ENCODE data around the gene ARRDC4.

DNA sequence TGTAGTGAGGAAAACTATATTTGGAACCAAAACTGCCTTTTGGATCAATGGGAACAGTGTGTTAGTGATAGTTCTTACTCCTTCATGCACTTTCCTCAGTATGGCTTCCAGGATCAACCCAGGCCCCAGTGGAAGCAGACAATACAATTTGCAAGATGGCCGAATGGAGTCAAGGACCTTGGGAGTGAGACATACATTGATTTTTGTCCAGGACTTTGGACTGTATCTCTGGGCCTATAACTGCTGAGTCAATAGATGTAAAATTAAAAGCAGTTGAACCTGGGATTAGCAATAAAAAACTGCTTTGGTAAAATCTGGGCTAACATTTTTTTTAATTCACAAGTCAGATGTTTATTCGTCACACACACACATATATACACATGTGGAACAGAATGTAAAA is 1.8 kb downstream of the ARRDC4 start:
- TF ChIP-seq EZH2 (IDR thresholded peaks at IDR 0.05; ENCODE audit: low read length, unreplicated experiment), result no peak
- no peak for TF ChIP-seq CTCF (conservative IDR thresholded peaks at IDR 0.05; ENCODE audit: low read depth, low read length)
